GM12878 (cell line): ENCODE results near the gene GPR4. TPM values are rescaled to one million over a fixed set of nuclear protein-coding genes. Genes with fewer than 3 reads are reported as not detected.
"Not testable (repeated sequence)": the region's sequence is repeated elsewhere in the genome, so short reads cannot be mapped to it uniquely, and the experiment has no call there.

Source experiments
- ATAC-seq: fragments of 200-7000 bp; cut with Tn5 transposase; 3 replicates; pipeline ENCODE4 v1.9.1; 2020; ENCODE audit warnings: mild to moderate bottlenecking, moderate library complexity
- BruUV-seq: library from RNA; stranded (reverse); fragments of 400-500 nt; replicated peaks from 2 replicates; lab custom pipeline; 2021; lab: Mats Ljungman, UMichigan
- CTCF ChIA-PET: fragments of 300-600 bp; sonication (Branson Sonifier 250); formaldehyde crosslinking; extraction: SDS; loops from one replicate; lab custom pipeline; 2021; ENCODE audit warnings: inconsistent platforms; lab: Yijun Ruan, JAX
- POLR2A ChIA-PET: fragments of 350-600 bp; formaldehyde crosslinking; extraction: SDS; loops from one replicate; lab custom pipeline; 2021; ENCODE audit warnings: inconsistent platforms; lab: Charles Lee
- RAD21 ChIA-PET: fragments of 300-600 bp; sonication (Branson Sonifier 250); formaldehyde crosslinking; loops from one replicate; lab custom pipeline; 2023; ENCODE audit warnings: antibody characterized with exemption; ENCODE audit not compliant: unreplicated experiment; lab: Charles Lee
- SMC1A ChIA-PET: fragments of 300-600 bp; sonication (Branson Sonifier 250); formaldehyde crosslinking; loops from one replicate; lab custom pipeline; 2023; ENCODE audit not compliant: unreplicated experiment, uncharacterized antibody; lab: Charles Lee
- DNase-seq: peaks from one replicate; pipeline ENCODE4 v3.0.0-alpha.2; 2011; ENCODE audit warnings: low read depth, low spot score
- FAIRE-seq: peaks from 3 replicates; lab custom pipeline; 2011; peaks lifted over from hg19 to GRCh38; lab: Jason Lieb, UNC
- H2AFZ ChIP-seq: 2 replicates; pipeline ENCODE4 v1.6.0; 2011; ENCODE audit warnings: low read depth, low read length, control low read depth; ENCODE audit not compliant: control insufficient read depth
- H3K27ac ChIP-seq: 2 replicates; pipeline ENCODE4 v1.5.1; 2011; ENCODE audit warnings: control low read depth; ENCODE audit not compliant: control insufficient read depth, insufficient read depth
- H3K27me3 ChIP-seq, 2 experiments: replicated peaks in 1 of 2; 2 replicates each; pipeline versions ENCODE4 v1.6.0 to v1.6.1; 2011; ENCODE audit warnings: low read length in 1 of 2; ENCODE audit not compliant: control insufficient read depth in 2 of 2, insufficient read depth in 2 of 2
- H3K36me3 ChIP-seq, 2 experiments: 2 replicates each; pipeline ENCODE4 v1.5.1; 2011; ENCODE audit warnings: low read length in 1 of 2; ENCODE audit not compliant: control insufficient read depth in 2 of 2, insufficient read depth in 2 of 2
- H3K4me1 ChIP-seq: 2 replicates; pipeline ENCODE4 v1.6.1; 2011; ENCODE audit warnings: mild to moderate bottlenecking, low read length, moderate library complexity, mixed read lengths; ENCODE audit not compliant: control insufficient read depth, insufficient read depth
- H3K4me2 ChIP-seq: 2 replicates; pipeline ENCODE4 v1.6.0; 2011; ENCODE audit warnings: control low read depth; ENCODE audit not compliant: control insufficient read depth, insufficient read depth
- H3K4me3 ChIP-seq: fragments of 200-600 bp; sonication (generic); 2 replicates; pipeline ENCODE4 v1.5.1; 2016
- H3K79me2 ChIP-seq: 2 replicates; pipeline ENCODE4 v1.6.0; 2011; ENCODE audit warnings: low read length; ENCODE audit not compliant: control insufficient read depth, insufficient read depth
- H3K9ac ChIP-seq: 2 replicates; pipeline ENCODE4 v1.8.0; 2011; ENCODE audit warnings: low read length, control low read depth, mixed read lengths; ENCODE audit not compliant: control insufficient read depth, insufficient read depth
- H3K9me3 ChIP-seq: replicated peaks from 3 replicates; pipeline ENCODE4 v1.5.1; 2011; ENCODE audit warnings: mild to moderate bottlenecking, low read length; ENCODE audit not compliant: control insufficient read depth, insufficient read depth
- H4K20me1 ChIP-seq: 2 replicates; pipeline ENCODE4 v1.6.0; 2011; ENCODE audit not compliant: control insufficient read depth, insufficient read depth
- CBX3 ChIP-seq: fragments of 200-600 bp; sonication (generic); IDR thresholded peaks from 2 replicates; pipeline ENCODE4 v1.6.1; 2016; ENCODE audit warnings: low read depth, borderline replicate concordance
- ETV6 ChIP-seq, 2 experiments: fragments of 450-650 bp in 1 of 2; IDR thresholded peaks in 1 of 2; conservative IDR thresholded peaks in 1 of 2; 2 replicates each; pipeline ENCODE4 v1.6.1; 2014; ENCODE audit warnings: antibody characterized with exemption in 1 of 2, borderline replicate concordance in 1 of 2, low read depth in 1 of 2, mild to moderate bottlenecking in 1 of 2, moderate library complexity in 1 of 2
- MEF2B ChIP-seq: fragments of 450-650 bp; IDR thresholded peaks from 2 replicates; pipeline ENCODE4 v1.6.1; 2018; ENCODE audit warnings: mild to moderate bottlenecking, moderate library complexity; ENCODE audit not compliant: partially characterized antibody, poor library complexity, severe bottlenecking
- WGBS: methylation state at CpG from one replicate; pipeline ENCODE4 v1.1.6; 2016; ENCODE audit warnings: low lambda C conversion rate; ENCODE audit not compliant: insufficient replicate concordance, insufficient coverage; ENCODE audit errors: missing lambda C conversion rate; 5-methylcytosine and 5-hydroxymethylcytosine counted together
- in situ Hi-C: fragments of 300-500 bp; cut with MboI; formaldehyde crosslinking; loops from 9 replicates; pipeline ENCODE4 v1.14.3; 2018; ENCODE audit warnings: mixed read lengths
- intact Hi-C: fragments of 100-400 bp; cut with micrococcal nuclease; formaldehyde crosslinking; loops from one replicate; pipeline ENCODE4 v1.14.2; 2022; ENCODE audit not compliant: unreplicated experiment
- polyA plus RNA-seq, 11 experiments: library from polyadenylated mRNA; depleted of rRNA in 4 of 11; unstranded in 6 of 11; stranded (reverse) in 5 of 11; fragments of >200 nt; fragmentation: Nextera tagmentation in 4 of 11; fragmentation: Illumina TruSeq in 1 of 11; extraction: Ambion mirVana in 4 of 11; extraction: Trizol in 1 of 11; gene quantifications; 1 replicate in 1 of 11; 2 replicates in 10 of 11; pipeline versions ENCODE4 v1.2.1 to v1.2.3, GENCODE V29; 2011 to 2016; ENCODE audit warnings: inconsistent platforms in 2 of 11, missing spikeins in 2 of 11, low read depth in 1 of 11
- total RNA-seq, 4 experiments: library from RNA; depleted of rRNA in 3 of 4; stranded (reverse); fragments of >200 nt in 3 of 4; fragmentation: Illumina TruSeq in 1 of 4; extraction: Trizol in 1 of 4; gene quantifications; 2 replicates each; pipeline versions ENCODE4 v1.2.1 to v1.2.3, GENCODE V29; 2013 to 2021

GPR4 gene
- total and polyA plus RNA-seq, 10 of the 15 experiments (the other 5 are each of a cell fraction or from before 2014, with no cell fraction given) = not detected

DNA sequence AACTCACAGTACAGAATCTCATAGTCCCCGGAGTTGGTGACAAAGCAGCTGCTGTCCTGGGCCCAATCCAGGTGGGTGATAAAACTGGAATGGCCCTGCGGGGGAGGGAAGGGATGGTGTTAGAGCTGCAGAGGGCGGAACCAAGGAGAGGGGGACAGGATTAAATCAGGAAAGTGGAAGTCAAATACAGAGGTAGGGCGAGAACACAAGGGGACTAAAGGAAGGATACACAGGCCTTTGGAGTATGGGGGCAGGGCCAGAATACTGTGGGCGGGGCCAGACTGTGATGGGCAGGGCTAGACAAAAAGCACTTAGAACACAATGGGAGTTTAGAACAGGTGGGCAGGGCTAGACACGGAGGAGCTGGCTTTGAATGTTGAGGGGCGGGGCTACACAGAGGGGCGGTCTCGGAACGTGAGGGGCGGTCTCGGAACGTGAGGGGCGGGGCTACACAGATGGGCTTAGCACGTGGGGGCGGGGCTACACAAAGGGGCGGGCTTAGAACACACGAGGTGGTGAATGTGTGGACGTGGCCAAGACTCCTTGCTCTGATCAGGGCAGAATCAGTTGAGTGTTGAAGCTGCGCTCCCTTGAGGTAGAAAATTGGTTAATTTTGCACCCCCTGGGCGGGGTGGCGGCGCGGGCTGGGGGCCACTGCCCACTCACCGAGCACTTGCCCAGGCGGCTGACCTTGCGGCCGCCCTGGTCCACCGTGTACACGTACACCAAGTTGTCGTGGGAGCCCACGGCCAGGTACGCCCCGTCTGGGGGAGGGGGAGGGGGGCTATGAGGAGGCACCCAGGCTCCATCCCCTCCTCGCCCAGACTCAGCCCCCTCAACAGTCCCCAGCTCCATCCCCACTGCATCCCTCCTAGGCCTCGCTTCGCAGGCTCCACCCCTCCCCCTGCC is 14.0 kb upstream of the GPR4 start (continued):
- TF ChIP-seq MEF2B (peak; percentile 13), ETV6 (conservative IDR thresholded peaks at IDR 0.05 in 1 of 2, IDR thresholded peaks at IDR 0.05 in 1 of 2; ENCODE audit: borderline replicate concordance in 1 of 2, low read depth in 1 of 2) (no peak), CBX3 (no peak)

DNA sequence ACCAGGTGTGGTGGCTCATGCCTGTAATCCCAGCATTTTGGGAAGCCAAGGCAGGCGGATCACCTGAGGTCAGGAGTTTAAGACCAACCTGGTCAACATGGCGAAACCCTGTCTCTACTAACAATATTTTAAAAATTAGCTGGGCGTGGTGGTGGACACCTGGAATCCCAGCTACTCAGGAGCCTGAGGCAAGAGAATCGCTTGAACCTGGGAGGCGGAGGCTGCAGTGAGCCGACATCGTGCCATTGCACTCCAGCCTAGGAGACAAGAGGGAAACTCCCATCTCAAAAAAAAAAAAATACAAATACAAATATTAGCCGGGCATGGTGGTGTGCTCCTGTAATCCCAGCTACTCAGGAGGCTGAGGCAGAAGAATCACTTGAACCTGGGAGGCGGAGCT is 13.0 kb upstream of the GPR4 start:
- ATAC-seq, H3K4me3 ChIP-seq, in situ Hi-C loops, DNase-seq, H3K9ac ChIP-seq, H4K20me1 ChIP-seq, H3K4me2 ChIP-seq, H3K79me2 ChIP-seq, BruUV-seq, FAIRE-seq, H2AFZ ChIP-seq, H3K27me3 ChIP-seq, H3K9me3 ChIP-seq: not testable (repeated sequence)
- Histone ChIP-seq H3K36me3 (peaks cover 9 to 23% of the 10 kb centered on the region in 2 experiments), H3K27ac (peak overlapping the region; percentile 65), H3K4me1 (peaks cover 18% of the 10 kb centered on the region)
- ChIA-PET SMC1A (interaction anchor here (1.0 to 5.1 kb wide), 3 partner anchors 16 to 54 kb away, joined by 3 to 39 read pairs (median 5); partner anchors contain the start of gene EML2), RAD21 (interaction anchor here (1.4 to 3.3 kb wide), 4 partner anchors 27 to 66 kb away, joined by 3 to 27 read pairs (median 4); no protein-coding TSS in a partner anchor), CTCF (interaction anchor here (1.4 to 4.7 kb wide), 2 partner anchors 25 to 27 kb away, joined by 4 to 43 read pairs; partner anchors contain the start of gene EML2), POLR2A (interaction anchor here (0.9 to 2.7 kb wide), 3 partner anchors 10 to 154 kb away, joined by 3 to 25 read pairs (median 4); partner anchors contain the start of gene SIX5)
- intact Hi-C loops = loop anchor here (2.0 kb wide), 1 partner anchor 28 kb away; no protein-coding TSS in a partner anchor
- WGBS = 92% methylated on average over 9 of the region's 9 CpGs
